Cardiac fibroblast (primary cell): ENCODE measurements around the gene CRB2.

Source experiments
- DNase-seq, 2 donors: peaks; one replicate each; pipeline versions ENCODE4 v3.0.0 to v3.0.0-alpha.2; 2010; ENCODE audit warnings: low read depth in 2 of 2
- H3K4me3 ChIP-seq, 2 donors: replicated peaks in 1 of 2; 1 replicate in 1 of 2; 2 replicates in 1 of 2; pipeline ENCODE4 v1.5.1; 2011; ENCODE audit warnings: low read depth in 2 of 2, low read length in 2 of 2, mild to moderate bottlenecking in 2 of 2, moderate library complexity in 1 of 2
- CTCF ChIP-seq: IDR thresholded peaks from one replicate; pipeline ENCODE4 v1.5.1; 2011; ENCODE audit warnings: low read depth, mild to moderate bottlenecking, low read length, inconsistent platforms

CRB2 gene

GRCh38 chr9:123342247-123342646 lies 13.8 kb upstream of the CRB2 start:
- TF ChIP-seq CTCF = no peak
- H3K4me3 ChIP-seq = no peak overlapping the region
- DNase-seq = no peak

- H3K4me3 ChIP-seq = no peak overlapping the region
- peak; percentile 25 to 33 for DNase-seq
- TF ChIP-seq CTCF = no peak
Observed at GRCh38 chr9:123343443-123344191, 12.4 kb upstream of the CRB2 start.

- no peak for DNase-seq
- no peak for TF ChIP-seq CTCF
- H3K4me3 ChIP-seq = no peak overlapping the region
Observed at GRCh38 chr9:123344192-123344949, 11.6 kb upstream of the CRB2 start.

GRCh38 chr9:123345567-123345955 lies 10.4 kb upstream of the CRB2 start:
- no peak overlapping the region for H3K4me3 ChIP-seq
- no peak for DNase-seq
- no peak for TF ChIP-seq CTCF

- H3K4me3 ChIP-seq = no peak overlapping the region
- no peak for DNase-seq
- TF ChIP-seq CTCF = no peak
Observed at GRCh38 chr9:123346026-123346425, 10.0 kb upstream of the CRB2 start.

GRCh38 chr9:123346826-123347225 lies 9.2 kb upstream of the CRB2 start:
- no peak overlapping the region for H3K4me3 ChIP-seq
- no peak for DNase-seq
- TF ChIP-seq CTCF = no peak
